Fibroblast of lung (primary cell): Measurements from ENCODE around the gene ADAMTSL1.

Experiments used
- CTCF ChIP-seq, 2 donors: IDR thresholded peaks in 1 of 2; conservative IDR thresholded peaks in 1 of 2; 1 replicate in 1 of 2; 2 replicates in 1 of 2; pipeline ENCODE4 v1.5.1; 2011 to 2012; ENCODE audit warnings: low read length in 2 of 2, control low read depth in 1 of 2, inconsistent platforms in 1 of 2, low read depth in 1 of 2, mild to moderate bottlenecking in 1 of 2
- EZH2 ChIP-seq: IDR thresholded peaks from 2 replicates; pipeline ENCODE4 v1.5.1; 2012; ENCODE audit warnings: low read length, control low read depth, mild to moderate bottlenecking; ENCODE audit errors: missing control alignments

- no peak for TF ChIP-seq CTCF (conservative IDR thresholded peaks at IDR 0.05 in 1 of 2, IDR thresholded peaks at IDR 0.05 in 1 of 2; ENCODE audit: low read depth in 1 of 2, low read length in 2 of 2)
- no peak for TF ChIP-seq EZH2
These were observed 199.2 kb downstream of the ADAMTSL1 start for GRCh38 chr9:18673179-18673578.
